Measurements from ENCODE around the gene TTC39C.
A peak's percentile ranks its signal among the peaks of the same experiment; 100 is the strongest.

TTC39C gene

GRCh38 chr18:23995180-23995579, 19.4 kb upstream of the TTC39C start:
- DNase-seq (ENCODE audit: insufficient read length) (no peak), FAIRE-seq (peak; percentile 70)
- no peak for TF ChIP-seq POLR2AphosphoS5 (IDR thresholded peaks at IDR 0.05; ENCODE audit: low read depth, low read length)
- no peak for TF ChIP-seq TAF1 (IDR thresholded peaks at IDR 0.05; ENCODE audit: borderline replicate concordance, low read depth, low read length)
- no peak for TF ChIP-seq POLR2A (IDR thresholded peaks at IDR 0.05; ENCODE audit: low read depth, low read length)

GRCh38 chr18:23998018-23998417, 16.5 kb upstream of the TTC39C start:
- FAIRE-seq (no peak), DNase-seq (ENCODE audit: insufficient read length) (no peak)
- no peak for TF ChIP-seq POLR2A (IDR thresholded peaks at IDR 0.05; ENCODE audit: low read depth, low read length)
- no peak for TF ChIP-seq TAF1 (IDR thresholded peaks at IDR 0.05; ENCODE audit: borderline replicate concordance, low read depth, low read length)
- TF ChIP-seq POLR2AphosphoS5 (IDR thresholded peaks at IDR 0.05; ENCODE audit: low read depth, low read length), result no peak

GRCh38 chr18:23998820-23999219, 15.7 kb upstream of the TTC39C start:
- no peak for TF ChIP-seq TAF1 (IDR thresholded peaks at IDR 0.05; ENCODE audit: borderline replicate concordance, low read depth, low read length)

GRCh38 chr18:24000613-24001490, 13.7 kb upstream of the TTC39C start:
- no peak for TF ChIP-seq POLR2AphosphoS5 (IDR thresholded peaks at IDR 0.05; ENCODE audit: low read depth, low read length)
- FAIRE-seq (peak; percentile 74), DNase-seq (ENCODE audit: insufficient read length) (no peak)

More at GRCh38 chr18:23998820-23999219, 15.7 kb upstream of the TTC39C start:
- FAIRE-seq (no peak), DNase-seq (ENCODE audit: insufficient read length) (no peak)

- TF ChIP-seq POLR2AphosphoS5 (IDR thresholded peaks at IDR 0.05; ENCODE audit: low read depth, low read length) (no peak), TAF1 (IDR thresholded peaks at IDR 0.05; ENCODE audit: borderline replicate concordance, low read depth, low read length) (no peak), POLR2A (IDR thresholded peaks at IDR 0.05; ENCODE audit: low read depth, low read length) (no peak)
- DNase-seq (ENCODE audit: insufficient read length) (no peak), FAIRE-seq (no peak)
Measured at GRCh38 chr18:24002479-24002878, 12.1 kb upstream of the TTC39C start.

GRCh38 chr18:24003288-24003687, 11.3 kb upstream of the TTC39C start:
- DNase-seq (ENCODE audit: insufficient read length), result no peak
- TF ChIP-seq TAF1 (IDR thresholded peaks at IDR 0.05; ENCODE audit: borderline replicate concordance, low read depth, low read length) (no peak), POLR2A (IDR thresholded peaks at IDR 0.05; ENCODE audit: low read depth, low read length) (no peak), POLR2AphosphoS5 (IDR thresholded peaks at IDR 0.05; ENCODE audit: low read depth, low read length) (no peak)
- no peak for FAIRE-seq

- FAIRE-seq (no peak), DNase-seq (ENCODE audit: insufficient read length) (no peak)
- no peak for TF ChIP-seq POLR2AphosphoS5 (IDR thresholded peaks at IDR 0.05; ENCODE audit: low read depth, low read length)
Measured at GRCh38 chr18:24003903-24004640, 10.5 kb upstream of the TTC39C start.

GRCh38 chr18:24006712-24007313, 7.7 kb upstream of the TTC39C start:
- peak; percentile 9 for FAIRE-seq
- no peak for DNase-seq (ENCODE audit: insufficient read length)
- TF ChIP-seq POLR2AphosphoS5 (IDR thresholded peaks at IDR 0.05; ENCODE audit: low read depth, low read length), result no peak
- TF ChIP-seq TAF1 (IDR thresholded peaks at IDR 0.05; ENCODE audit: borderline replicate concordance, low read depth, low read length), result no peak
- no peak for TF ChIP-seq POLR2A (IDR thresholded peaks at IDR 0.05; ENCODE audit: low read depth, low read length)

- FAIRE-seq (no peak), DNase-seq (ENCODE audit: insufficient read length) (no peak)
- TF ChIP-seq TAF1 (IDR thresholded peaks at IDR 0.05; ENCODE audit: borderline replicate concordance, low read depth, low read length) (no peak), POLR2A (IDR thresholded peaks at IDR 0.05; ENCODE audit: low read depth, low read length) (no peak), POLR2AphosphoS5 (IDR thresholded peaks at IDR 0.05; ENCODE audit: low read depth, low read length) (no peak)
Measured at GRCh38 chr18:24009246-24009645, 5.3 kb upstream of the TTC39C start.

GRCh38 chr18:24009651-24010333, 4.8 kb upstream of the TTC39C start:
- DNase-seq (ENCODE audit: insufficient read length) (no peak), FAIRE-seq (peak; percentile 96)
- no peak for TF ChIP-seq TAF1 (IDR thresholded peaks at IDR 0.05; ENCODE audit: borderline replicate concordance, low read depth, low read length)
- TF ChIP-seq POLR2AphosphoS5 (IDR thresholded peaks at IDR 0.05; ENCODE audit: low read depth, low read length), result peak; percentile 64
- TF ChIP-seq POLR2A (IDR thresholded peaks at IDR 0.05; ENCODE audit: low read depth, low read length), result peak; percentile 22; the same call in 1 of the 2 replicates

- FAIRE-seq, result no peak
- no peak for DNase-seq (ENCODE audit: insufficient read length)
- no peak for TF ChIP-seq POLR2AphosphoS5 (IDR thresholded peaks at IDR 0.05; ENCODE audit: low read depth, low read length)
- TF ChIP-seq TAF1 (IDR thresholded peaks at IDR 0.05; ENCODE audit: borderline replicate concordance, low read depth, low read length), result no peak
- TF ChIP-seq POLR2A (IDR thresholded peaks at IDR 0.05; ENCODE audit: low read depth, low read length), result no peak
Measured at GRCh38 chr18:24010673-24011072, 3.9 kb upstream of the TTC39C start.

All from GM12892 (cell line).